DND-41 (cell line): Measurements from ENCODE around the gene UGT1A1.

Source experiments
- CTCF ChIP-seq: IDR thresholded peaks from 2 replicates; pipeline ENCODE4 v1.5.1; 2012; ENCODE audit warnings: borderline replicate concordance, low read length, moderate library complexity, mild to moderate bottlenecking; ENCODE audit not compliant: poor library complexity, severe bottlenecking; ENCODE audit errors: extremely low read depth
- EZH2 ChIP-seq: IDR thresholded peaks from 3 replicates; pipeline ENCODE4 v1.6.1; 2012; ENCODE audit warnings: borderline replicate concordance, low read depth, mild to moderate bottlenecking, moderate library complexity, low read length, inconsistent platforms; ENCODE audit not compliant: severe bottlenecking

GRCh38 chr2:233712611-233713261 lies 47.3 kb upstream of the UGT1A1 start, which contains the start of gene UGT1A5:
- no peak for TF ChIP-seq CTCF
- no peak for TF ChIP-seq EZH2
